NT2/D1 (cell line): ENCODE measurements around the gene RPS6KA5.

Experiments
- SUZ12 ChIP-seq: IDR thresholded peaks from 2 replicates; pipeline ENCODE4 v1.6.1; 2011; ENCODE audit not compliant: insufficient read length, insufficient read depth; ENCODE audit errors: extremely low read depth
- ZNF274 ChIP-seq: IDR thresholded peaks from 2 replicates; pipeline ENCODE4 v1.6.1; 2011; ENCODE audit warnings: mild to moderate bottlenecking, low read depth, low read length

DNA sequence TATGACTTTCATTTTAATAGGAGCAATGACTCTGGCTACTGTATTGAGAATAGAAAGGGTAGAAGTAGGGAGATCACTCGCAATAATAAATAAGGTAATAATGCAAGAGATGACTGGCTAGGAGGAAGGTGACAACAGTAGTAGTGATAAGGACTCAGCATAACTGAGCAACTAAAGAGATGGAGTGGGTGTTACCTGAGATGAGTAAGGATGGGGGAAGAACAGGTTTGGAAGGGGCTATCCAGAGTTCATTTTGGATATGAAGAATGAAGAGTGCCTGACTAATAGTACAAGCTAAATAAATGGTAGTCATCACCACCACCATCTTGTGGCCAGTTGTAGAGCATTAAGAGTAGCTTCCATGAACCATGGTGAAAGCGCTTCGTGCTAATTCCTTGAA, 101.1 kb downstream of the RPS6KA5 start:
- TF ChIP-seq ZNF274 (no peak), SUZ12 (no peak)
